OCI-LY1 (cell line): ENCODE data around the gene PLCG2.

Experiments used
- CTCF ChIP-seq: fragments of 200-600 bp; sonication (generic), shearing (Covaris generic); IDR thresholded peaks from 2 replicates; pipeline ENCODE4 v1.5.1; 2017; ENCODE audit warnings: mild to moderate bottlenecking, antibody characterized with exemption, low read length, moderate library complexity, mixed read lengths
- EZH2 ChIP-seq: fragments of 200-600 bp; sonication (generic), shearing (Covaris generic); IDR thresholded peaks from 2 replicates; pipeline ENCODE4 v1.8.0; 2017; ENCODE audit warnings: borderline replicate concordance, mixed run types, mild to moderate bottlenecking, antibody characterized with exemption, low read length, moderate library complexity, mixed read lengths

GRCh38 chr16:81779536-81780320 lies 637 bp downstream of the PLCG2 start:
- TF ChIP-seq CTCF (no peak), EZH2 (no peak)
